ENCODE measurements around the gene HDDC3. TPM values are rescaled to one million over a fixed set of nuclear protein-coding genes. Genes with fewer than 3 reads are reported as not detected.

The HDDC3 gene
- total and polyA plus RNA-seq, 2 donors (not counting 3 experiments of a cell fraction or from before 2014, with no cell fraction given), result 16.0 to 20.2 TPM

GRCh38 chr15:90883976-90884718 is 48.2 kb downstream of the HDDC3 start, which contains the start of gene FES:
FES (plus strand) TSS chr15:90884504; CDS start chr15:90885046, 542 bp downstream.
- Histone ChIP-seq H2AFZ (ENCODE audit: low read depth, low read length) (no peak within 1 kb of the TSS), H3K4me1 (ENCODE audit: control insufficient read depth, extremely low read depth, insufficient read depth, low read length) (peaks cover 24% of the 10 kb centered on the region), H4K20me1 (replicated peaks; ENCODE audit: control insufficient read depth, extremely low read depth, insufficient read depth, low read length) (no peaks in the 10 kb centered on the region), H3K79me2 (ENCODE audit: control insufficient read depth, insufficient read depth, low read length) (peaks cover 15% of the 10 kb centered on the region), H3K9ac (replicated peaks; ENCODE audit: extremely low read depth, insufficient read depth, low read length) (peak within 1 kb of the TSS; percentile 80), H3K36me3 (ENCODE audit: control insufficient read depth in 2 of 2, extremely low read depth in 1 of 2, insufficient read depth in 2 of 2, low read length in 2 of 2) (peaks cover 3 to 30% of the 10 kb centered on the region in 2 experiments), H3K4me2 (ENCODE audit: insufficient read depth, low read length) (peak within 1 kb of the TSS; percentile 56), H3K27me3 (ENCODE audit: control insufficient read depth in 2 of 2, insufficient read depth in 2 of 2, low read length in 2 of 2) (no peaks in the 10 kb centered on the region), H3K9me3 (replicated peaks; ENCODE audit: control insufficient read depth, insufficient read depth, low read length) (no peaks in the 10 kb centered on the region), H3K4me3 (replicated peaks in 1 of 3; ENCODE audit: insufficient read depth in 1 of 3, low read depth in 1 of 3, low read length in 3 of 3) (peak within 1 kb of the TSS; percentile 23 to 70 (median 46)), H3K9me1 (replicated peaks; ENCODE audit: control insufficient read depth, extremely low read depth, insufficient read depth, low read length) (no peaks in the 10 kb centered on the region), H3K27ac (ENCODE audit: insufficient read depth, low read depth, low read length) (peak within 1 kb of the TSS; percentile 85)
- intact Hi-C loops (cut with micrococcal nuclease) (loop anchor here (1.0 to 10.0 kb wide), 3 partner anchors 11 to 349 kb away; no protein-coding TSS in a partner anchor), dilution Hi-C loops (cut with MboI; ENCODE audit: extremely low pct_ligation_motif_present, low sequenced_read_pairs) (no loop called here)
- no TSS peak for BruUV-seq (replicated peaks)
- CTCF ChIA-PET, result interaction anchor here (1.6 to 3.9 kb wide), 12 partner anchors 11 to 522 kb away, joined by 3 to 237 read pairs (median 16); partner anchors contain the start of genes MAN2A2 and UNC45A
- POLR2A ChIA-PET, result interaction anchor here (2.1 kb wide), 1 partner anchor 14 kb away, joined by 5 read pairs; no protein-coding TSS in a partner anchor
- DNase-seq (ENCODE audit: low read depth, low spot score) (peak; percentile 76), FAIRE-seq (peak; percentile 82)
- TF ChIP-seq CTCF (IDR thresholded peaks at IDR 0.05; ENCODE audit: extremely low read depth in 1 of 2, insufficient read depth in 1 of 2, low read depth in 1 of 2, low read length in 2 of 2) (no peak), POLR2AphosphoS5 (IDR thresholded peaks at IDR 0.05; ENCODE audit: insufficient read depth, low read depth, low read length) (peak; percentile 19), FOS (IDR thresholded peaks at IDR 0.05; ENCODE audit: borderline replicate concordance, insufficient read depth, low read length) (no peak), POLR2A (IDR thresholded peaks at IDR 0.05; ENCODE audit: low read depth, low read length) (peak; percentile 38)
